SH-SY5Y (cell line): Measurements from ENCODE around the gene BPIFB1.

ENCODE experiments used
- GATA2 ChIP-seq: IDR thresholded peaks from 2 replicates; pipeline ENCODE4 v1.6.1; 2011; ENCODE audit warnings: mild to moderate bottlenecking, low read depth, low read length
- GATA3 ChIP-seq: IDR thresholded peaks from 2 replicates; pipeline ENCODE4 v1.6.1; 2011; ENCODE audit warnings: low read depth, mild to moderate bottlenecking, low read length, moderate library complexity

- TF ChIP-seq GATA3 (no peak), GATA2 (no peak)
Observed at GRCh38 chr20:33305589-33306057, 22.6 kb downstream of the BPIFB1 start.
